SW 1271 (cell line): ENCODE measurements around the gene NPIPB6.
"Not testable (repeated sequence)": the region's sequence is repeated elsewhere in the genome, so short reads cannot be mapped to it uniquely, and the experiment has no call there.

Experiments
- DNase-seq, 2 experiments: peaks; one replicate each; lab custom pipeline; 2025; lab: John Stamatoyannopoulos, UW

The NPIPB6 gene

GRCh38 chr16:28363408-28363807 lies at the start of gene NPIPB6:
Gene NPIPB6 (minus strand): TSS chr16:28363508. CDS start chr16:28362822, 686 bp downstream.
- not testable (repeated sequence) for DNase-seq

- not testable (repeated sequence) for DNase-seq
Measured at GRCh38 chr16:28403220-28404072, 40.1 kb upstream of the NPIPB6 start, which contains the start of gene EIF3CL. Gene EIF3CL (minus strand): TSS chr16:28403841. CDS start chr16:28403618, 223 bp downstream.

- not testable (repeated sequence) for DNase-seq
Measured at GRCh38 chr16:28392054-28392453, 28.7 kb upstream of the NPIPB6 start.

- not testable (repeated sequence) for DNase-seq
Measured at GRCh38 chr16:28382177-28382867, 19.0 kb upstream of the NPIPB6 start.

- DNase-seq = not testable (repeated sequence)
Measured at GRCh38 chr16:28377822-28378221, 14.5 kb upstream of the NPIPB6 start.

GRCh38 chr16:28377108-28377625 lies 13.9 kb upstream of the NPIPB6 start:
- DNase-seq = not testable (repeated sequence)

GRCh38 chr16:28375115-28375514 lies 11.8 kb upstream of the NPIPB6 start:
- not testable (repeated sequence) for DNase-seq

GRCh38 chr16:28374281-28374680 lies 11.0 kb upstream of the NPIPB6 start:
- not testable (repeated sequence) for DNase-seq

- not testable (repeated sequence) for DNase-seq
Measured at GRCh38 chr16:28367926-28368325, 4.6 kb upstream of the NPIPB6 start.

GRCh38 chr16:28364268-28365173 lies 1.2 kb upstream of the NPIPB6 start:
- DNase-seq = not testable (repeated sequence)

- not testable (repeated sequence) for DNase-seq
Measured at GRCh38 chr16:28362600-28362999, 708 bp downstream of the NPIPB6 start.

- not testable (repeated sequence) for DNase-seq
Measured at GRCh38 chr16:28338230-28338629, 25.1 kb downstream of the NPIPB6 start.

- not testable (repeated sequence) for DNase-seq
Measured at GRCh38 chr16:28336940-28337710, 26.2 kb downstream of the NPIPB6 start.

- DNase-seq = not testable (repeated sequence)
Measured at GRCh38 chr16:28335678-28336077, 27.6 kb downstream of the NPIPB6 start.

- not testable (repeated sequence) for DNase-seq
Measured at GRCh38 chr16:28332632-28333031, 30.7 kb downstream of the NPIPB6 start.

- DNase-seq = not testable (repeated sequence)
Measured at GRCh38 chr16:28330981-28331380, 32.3 kb downstream of the NPIPB6 start.

- DNase-seq = not testable (repeated sequence)
Measured at GRCh38 chr16:28330232-28330631, 33.1 kb downstream of the NPIPB6 start.

GRCh38 chr16:28326881-28327610 lies 36.3 kb downstream of the NPIPB6 start:
- peak in 1 of 2 experiments; percentile 64 for DNase-seq

- no peak for DNase-seq
Measured at GRCh38 chr16:28324887-28325279, 38.4 kb downstream of the NPIPB6 start.
